Activated gamma-delta T cell treated with anti-CD3 and anti-CD28 coated beads, Interleukin-2, amount 50 U/mL, for 16 hours (primary cell): ENCODE data around the gene SETD7.
"Not testable (repeated sequence)": the region's sequence is repeated elsewhere in the genome, so short reads cannot be mapped to it uniquely, and the experiment has no call there.

ENCODE experiments used
- DNase-seq: peaks from one replicate; pipeline ENCODE4 v3.0.0-alpha.2; 2020; ENCODE audit warnings: low read depth

The SETD7 gene

GRCh38 chr4:139509727-139510410 is 46.1 kb downstream of the SETD7 start:
- no peak for DNase-seq

GRCh38 chr4:139508581-139509237 is 47.3 kb downstream of the SETD7 start:
- DNase-seq: no peak

- no peak for DNase-seq
Observed at GRCh38 chr4:139506774-139507173, 49.2 kb downstream of the SETD7 start.

GRCh38 chr4:139503622-139504166 is 52.3 kb downstream of the SETD7 start:
- DNase-seq: no peak

GRCh38 chr4:139501927-139502899 is 53.8 kb downstream of the SETD7 start:
- DNase-seq: no peak

- DNase-seq: no peak
Observed at GRCh38 chr4:139501527-139501926, 54.5 kb downstream of the SETD7 start.

- no peak for DNase-seq
Observed at GRCh38 chr4:139501117-139501516, 54.9 kb downstream of the SETD7 start.

- DNase-seq: no peak
Observed at GRCh38 chr4:139499186-139499585, 56.8 kb downstream of the SETD7 start.

- DNase-seq: no peak
Observed at GRCh38 chr4:139493176-139493575, 62.8 kb downstream of the SETD7 start.

GRCh38 chr4:139492429-139492828 is 63.6 kb downstream of the SETD7 start:
- no peak for DNase-seq

- DNase-seq: no peak
Observed at GRCh38 chr4:139489638-139490037, 66.4 kb downstream of the SETD7 start.

GRCh38 chr4:139488442-139488841 is 67.6 kb downstream of the SETD7 start:
- no peak for DNase-seq

- DNase-seq: no peak
Observed at GRCh38 chr4:139484783-139485311, 71.2 kb downstream of the SETD7 start.

GRCh38 chr4:139483000-139483399 is 73.0 kb downstream of the SETD7 start:
- no peak for DNase-seq

GRCh38 chr4:139481465-139481864 is 74.6 kb downstream of the SETD7 start:
- DNase-seq: no peak

- no peak for DNase-seq
Observed at GRCh38 chr4:139476363-139476762, 79.7 kb downstream of the SETD7 start.

- no peak for DNase-seq
Observed at GRCh38 chr4:139472852-139473251, 83.2 kb downstream of the SETD7 start.

GRCh38 chr4:139470997-139471665 is 84.9 kb downstream of the SETD7 start:
- no peak for DNase-seq

- no peak for DNase-seq
Observed at GRCh38 chr4:139470295-139470694, 85.7 kb downstream of the SETD7 start.

GRCh38 chr4:139469869-139470268 is 86.2 kb downstream of the SETD7 start:
- DNase-seq: no peak

GRCh38 chr4:139469216-139469615 is 86.8 kb downstream of the SETD7 start:
- no peak for DNase-seq

- not testable (repeated sequence) for DNase-seq
Observed at GRCh38 chr4:139468756-139469155, 87.3 kb downstream of the SETD7 start.
